ENCODE measurements around the gene DMGDH.

DNA sequence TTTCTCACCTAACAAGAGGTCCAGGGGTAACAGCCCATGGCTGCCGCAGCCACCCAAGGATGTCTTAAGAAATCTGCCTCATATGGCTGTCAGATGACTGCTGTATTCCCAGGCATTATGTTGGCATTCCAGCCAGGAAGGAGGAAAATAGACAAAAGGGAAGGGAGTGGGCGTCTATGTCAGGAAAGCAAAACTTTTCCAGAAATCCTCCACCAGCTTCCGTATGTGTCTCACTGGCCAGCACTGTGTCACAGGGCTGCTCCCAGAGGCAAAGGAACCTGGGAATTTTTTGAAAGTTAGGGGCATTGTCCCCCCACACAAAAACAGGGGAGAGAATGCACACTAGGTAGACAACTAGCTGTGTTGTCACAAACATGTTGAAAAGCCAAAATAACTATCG, 7.3 kb upstream of the DMGDH start:
- TF ChIP-seq POLR2A (IDR thresholded peaks at IDR 0.05) (no peak), CTCF (IDR thresholded peaks at IDR 0.05) (no peak)

Data from sigmoid colon (tissue), 3 donors.